ENCODE results near the gene PAPPA2.

Gene PAPPA2

GRCh38 chr1:176566004-176566975 lies 103.3 kb downstream of the PAPPA2 start:
- H3K4me3 ChIP-seq (ENCODE audit: low read length) = no peak overlapping the region
- H3K79me2 ChIP-seq (ENCODE audit: low read length) = no peaks in the 10 kb centered on the region
- H3K9me3 ChIP-seq (ENCODE audit: insufficient read depth, low read length) = no peaks in the 10 kb centered on the region
- H3K27me3 ChIP-seq (ENCODE audit: low read depth, low read length) = peaks cover 12% of the 10 kb centered on the region
- no peaks in the 10 kb centered on the region for H3K4me1 ChIP-seq (ENCODE audit: low read length)
- H4K20me1 ChIP-seq (ENCODE audit: insufficient read depth, low read length) = no peaks in the 10 kb centered on the region
- no peak overlapping the region for H3K4me2 ChIP-seq (ENCODE audit: low read length)
- no peak overlapping the region for H3K9ac ChIP-seq (ENCODE audit: low read length)
- H3K36me3 ChIP-seq (replicated peaks; ENCODE audit: low read depth, low read length) = no peaks in the 10 kb centered on the region
- no peak overlapping the region for H3K27ac ChIP-seq (ENCODE audit: low read length)
- H2AFZ ChIP-seq (ENCODE audit: low read depth, low read length) = no peak overlapping the region
- TF ChIP-seq EZH2phosphoT487 (IDR thresholded peaks at IDR 0.05; ENCODE audit: low read depth) = no peak
- no peak for TF ChIP-seq CTCF (IDR thresholded peaks at IDR 0.05; ENCODE audit: low read depth, low read length)

GRCh38 chr1:176567190-176567794 lies 104.3 kb downstream of the PAPPA2 start:
- Histone ChIP-seq H3K9ac (ENCODE audit: low read length) (no peak overlapping the region), H2AFZ (ENCODE audit: low read depth, low read length) (no peak overlapping the region), H3K4me3 (ENCODE audit: low read length) (no peak overlapping the region), H3K4me1 (ENCODE audit: low read length) (no peaks in the 10 kb centered on the region), H3K36me3 (replicated peaks; ENCODE audit: low read depth, low read length) (no peaks in the 10 kb centered on the region), H3K79me2 (ENCODE audit: low read length) (no peaks in the 10 kb centered on the region), H3K27me3 (ENCODE audit: low read depth, low read length) (peaks cover 22% of the 10 kb centered on the region), H3K9me3 (ENCODE audit: insufficient read depth, low read length) (no peaks in the 10 kb centered on the region), H4K20me1 (ENCODE audit: insufficient read depth, low read length) (no peaks in the 10 kb centered on the region), H3K4me2 (ENCODE audit: low read length) (no peak overlapping the region), H3K27ac (ENCODE audit: low read length) (no peak overlapping the region)
- no peak for TF ChIP-seq EZH2phosphoT487 (IDR thresholded peaks at IDR 0.05; ENCODE audit: low read depth)
- TF ChIP-seq CTCF (IDR thresholded peaks at IDR 0.05; ENCODE audit: low read depth, low read length) = no peak

GRCh38 chr1:176568185-176568584 lies 105.2 kb downstream of the PAPPA2 start:
- Histone ChIP-seq H3K27me3 (ENCODE audit: low read depth, low read length) (peaks cover 24% of the 10 kb centered on the region), H2AFZ (ENCODE audit: low read depth, low read length) (no peak overlapping the region), H3K4me3 (ENCODE audit: low read length) (no peak overlapping the region), H3K79me2 (ENCODE audit: low read length) (no peaks in the 10 kb centered on the region), H3K36me3 (replicated peaks; ENCODE audit: low read depth, low read length) (no peaks in the 10 kb centered on the region), H4K20me1 (ENCODE audit: insufficient read depth, low read length) (no peaks in the 10 kb centered on the region), H3K9ac (ENCODE audit: low read length) (no peak overlapping the region), H3K4me2 (ENCODE audit: low read length) (no peak overlapping the region), H3K27ac (ENCODE audit: low read length) (no peak overlapping the region), H3K4me1 (ENCODE audit: low read length) (no peaks in the 10 kb centered on the region), H3K9me3 (ENCODE audit: insufficient read depth, low read length) (no peaks in the 10 kb centered on the region)
- TF ChIP-seq EZH2phosphoT487 (IDR thresholded peaks at IDR 0.05; ENCODE audit: low read depth) = no peak
- TF ChIP-seq CTCF (IDR thresholded peaks at IDR 0.05; ENCODE audit: low read depth, low read length) = no peak

GRCh38 chr1:176574756-176575155 lies 111.8 kb downstream of the PAPPA2 start:
- no peak overlapping the region for H2AFZ ChIP-seq (ENCODE audit: low read depth, low read length)
- no peaks in the 10 kb centered on the region for H3K79me2 ChIP-seq (ENCODE audit: low read length)
- H3K4me1 ChIP-seq (ENCODE audit: low read length) = no peaks in the 10 kb centered on the region
- TF ChIP-seq EZH2phosphoT487 (IDR thresholded peaks at IDR 0.05; ENCODE audit: low read depth) = no peak
- no peak for TF ChIP-seq CTCF (IDR thresholded peaks at IDR 0.05; ENCODE audit: low read depth, low read length)
- no peak overlapping the region for H3K4me2 ChIP-seq (ENCODE audit: low read length)
- H3K27ac ChIP-seq (ENCODE audit: low read length) = no peak overlapping the region
- peaks cover 46% of the 10 kb centered on the region for H3K27me3 ChIP-seq (ENCODE audit: low read depth, low read length)
- H3K36me3 ChIP-seq (replicated peaks; ENCODE audit: low read depth, low read length) = no peaks in the 10 kb centered on the region
- no peaks in the 10 kb centered on the region for H3K9me3 ChIP-seq (ENCODE audit: insufficient read depth, low read length)
- H3K4me3 ChIP-seq (ENCODE audit: low read length) = no peak overlapping the region
- H3K9ac ChIP-seq (ENCODE audit: low read length) = no peak overlapping the region
- no peaks in the 10 kb centered on the region for H4K20me1 ChIP-seq (ENCODE audit: insufficient read depth, low read length)

Measured in OCI-LY3 (cell line).